Activated CD4-positive, alpha-beta T cell treated with anti-CD3 and anti-CD28 coated beads, Interleukin-2, amount 10 ng/mL, durations not matched to agents 7 days and 5 days (primary cell): ENCODE results near the gene PCDH1. TPM values are rescaled to one million over a fixed set of nuclear protein-coding genes. Genes with fewer than 3 reads are reported as not detected.
"Not testable (repeated sequence)": the region's sequence is repeated elsewhere in the genome, so short reads cannot be mapped to it uniquely, and the experiment has no call there.

Source experiments
- CTCF ChIA-PET: fragments of 350-600 bp; sonication (Branson Sonifier 250); formaldehyde crosslinking; loops from one replicate; lab custom pipeline; 2021; ENCODE audit warnings: antibody characterized with exemption; lab: Charles Lee
- POLR2A ChIA-PET: fragments of 350-600 bp; sonication (Branson Sonifier 250); formaldehyde crosslinking; loops from one replicate; lab custom pipeline; 2021; ENCODE audit warnings: antibody characterized with exemption; lab: Charles Lee
- DNase-seq: peaks from one replicate; pipeline ENCODE4 v3.0.0-alpha.2; 2020
- H3K27ac Mint-ChIP-seq: one replicate; pipeline ENCODE4 v1.8.0; 2021; ENCODE audit warnings: mild to moderate bottlenecking, moderate library complexity, mixed read lengths
- H3K27me3 Mint-ChIP-seq: one replicate; pipeline ENCODE4 v1.8.0; 2021; ENCODE audit warnings: mixed read lengths
- H3K36me3 Mint-ChIP-seq: one replicate; pipeline ENCODE4 v1.8.0; 2021; ENCODE audit warnings: low read depth, mixed read lengths
- H3K4me1 Mint-ChIP-seq: one replicate; pipeline ENCODE4 v1.8.0; 2021; ENCODE audit warnings: mixed read lengths
- H3K4me3 Mint-ChIP-seq: one replicate; pipeline ENCODE4 v1.8.0; 2021; ENCODE audit warnings: mild to moderate bottlenecking, moderate library complexity, mixed read lengths
- H3K9me3 Mint-ChIP-seq: one replicate; pipeline ENCODE4 v1.8.0; 2021; ENCODE audit warnings: mixed read lengths
- total RNA-seq, 2 experiments: library from RNA; stranded (reverse); gene quantifications; one replicate each; pipeline ENCODE4 v1.2.3, GENCODE V29; 2021

Gene PCDH1
- total RNA-seq, 2 experiments from 2014 or later = not detected

DNA sequence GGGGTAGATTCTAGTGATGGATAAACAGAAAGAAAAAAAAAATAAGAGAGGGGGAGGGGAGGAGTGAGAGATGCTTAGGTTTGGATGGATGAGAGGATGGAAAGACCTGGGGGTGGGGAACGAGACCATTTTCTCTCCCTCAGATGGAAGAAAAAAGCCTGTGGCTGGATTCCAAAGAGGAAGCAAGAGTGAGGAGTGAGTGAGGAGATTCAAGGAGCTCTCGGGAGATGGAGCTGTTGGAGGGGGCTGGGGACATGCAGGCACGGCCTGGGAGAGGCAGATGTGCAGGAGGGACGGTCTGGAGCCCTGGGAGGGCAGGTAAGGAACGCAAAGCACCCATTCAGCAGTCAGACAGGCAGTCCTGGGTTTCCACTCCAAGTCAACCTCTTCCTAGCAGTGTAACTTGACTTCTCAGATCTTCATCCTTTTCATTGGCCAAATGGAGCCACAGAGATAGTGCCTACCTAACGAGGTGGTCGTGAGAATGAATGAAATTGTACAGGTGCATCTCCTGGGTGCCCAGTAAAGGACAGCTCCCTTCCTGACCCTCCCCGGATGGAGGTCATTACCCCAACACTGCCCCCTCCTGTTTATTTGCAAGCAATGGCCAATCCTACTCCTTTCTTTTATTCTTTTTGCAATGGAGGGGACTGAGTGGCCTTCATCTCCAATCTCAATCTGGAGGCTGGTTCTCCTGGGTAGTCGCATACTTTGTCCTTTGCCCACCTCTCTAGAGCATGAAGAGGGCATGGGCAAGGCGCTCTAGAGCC lies 52.2 kb downstream of the PCDH1 start:
- H3K27ac Mint-ChIP-seq = no peak overlapping the region
- H3K9me3 Mint-ChIP-seq = no peaks in the 10 kb centered on the region
- ChIA-PET CTCF (interaction anchor here (0.8 to 2.1 kb wide), 7 partner anchors 8 to 98 kb away, joined by 3 to 7 read pairs (median 4); partner anchors contain the start of gene DELE1), POLR2A (no interaction called here)
- no peak for DNase-seq
- no peaks in the 10 kb centered on the region for H3K4me1 Mint-ChIP-seq
- H3K36me3 Mint-ChIP-seq = no peaks in the 10 kb centered on the region
- H3K4me3 Mint-ChIP-seq = no peak overlapping the region
- H3K27me3 Mint-ChIP-seq = peaks cover 22% of the 10 kb centered on the region

- ChIA-PET POLR2A (no interaction called here), CTCF (interaction anchor here (1.0 to 2.1 kb wide), 3 partner anchors 12 to 54 kb away, joined by 4 to 5 read pairs (median 5); no protein-coding TSS in a partner anchor)
- H3K4me1 Mint-ChIP-seq = no peaks in the 10 kb centered on the region
- H3K27ac Mint-ChIP-seq = no peak overlapping the region
- H3K27me3 Mint-ChIP-seq = peaks cover 19% of the 10 kb centered on the region
- DNase-seq = no peak
- H3K4me3 Mint-ChIP-seq = no peak overlapping the region
- H3K36me3 Mint-ChIP-seq = no peaks in the 10 kb centered on the region
- no peaks in the 10 kb centered on the region for H3K9me3 Mint-ChIP-seq
Measured at GRCh38 chr5:141825241-141825671, 53.0 kb downstream of the PCDH1 start.

DNA sequence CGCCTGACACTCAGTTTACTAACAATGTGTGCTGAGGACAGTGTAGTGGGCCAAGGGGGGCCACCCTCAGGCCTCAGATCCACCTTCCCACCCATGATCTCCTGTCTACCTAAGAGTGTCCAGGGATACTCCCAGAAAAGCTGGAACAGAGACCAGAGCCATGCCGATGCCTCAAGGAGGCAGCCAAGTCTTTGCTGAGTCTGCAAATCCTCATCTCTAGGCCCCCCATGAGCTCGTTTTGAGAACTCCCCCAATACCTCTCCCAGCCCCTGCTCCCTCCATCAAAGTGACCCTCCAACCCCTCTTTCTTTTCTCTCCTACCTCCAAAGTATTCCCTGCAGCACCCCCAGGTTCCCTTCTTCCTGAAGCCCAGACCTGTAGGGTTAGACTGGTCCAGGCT lies 53.5 kb downstream of the PCDH1 start:
- Mint-ChIP-seq H3K27me3 (peaks cover 18% of the 10 kb centered on the region), H3K9me3 (no peaks in the 10 kb centered on the region), H3K27ac (no peak overlapping the region), H3K36me3 (no peaks in the 10 kb centered on the region), H3K4me3 (no peak overlapping the region), H3K4me1 (no peaks in the 10 kb centered on the region)
- CTCF ChIA-PET = interaction anchor here (1.0 kb wide), 1 partner anchor 19 kb away, joined by 4 read pairs; no protein-coding TSS in a partner anchor
- POLR2A ChIA-PET = no interaction called here
- no peak for DNase-seq

DNA sequence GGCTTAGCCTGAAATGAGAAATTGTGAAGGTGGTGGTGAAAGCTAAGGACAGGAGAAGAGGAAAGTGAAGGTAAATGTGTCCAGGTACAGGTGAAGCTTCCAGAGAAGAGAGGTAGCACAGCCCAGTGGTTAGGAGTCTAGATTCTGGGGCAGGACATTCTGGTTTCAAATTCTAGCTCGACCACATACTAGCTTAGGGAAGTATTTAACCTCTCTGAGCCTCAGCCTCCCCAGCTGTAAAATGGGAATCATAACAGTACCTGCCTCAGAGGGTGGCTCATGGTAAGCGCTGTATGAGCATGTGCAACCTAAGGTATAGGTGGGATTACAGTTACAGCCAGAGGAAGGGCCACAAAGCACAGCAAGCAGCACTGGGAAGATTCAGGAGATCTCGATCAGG lies 55.2 kb downstream of the PCDH1 start:
- no peaks in the 10 kb centered on the region for H3K36me3 Mint-ChIP-seq
- H3K4me3 Mint-ChIP-seq = no peak overlapping the region
- no peak for DNase-seq
- H3K4me1 Mint-ChIP-seq = no peaks in the 10 kb centered on the region
- ChIA-PET CTCF (interaction anchor here (0.8 to 1.2 kb wide), 3 partner anchors 58 to 131 kb away, joined by 3 to 4 read pairs (median 3); no protein-coding TSS in a partner anchor), POLR2A (no interaction called here)
- H3K27ac Mint-ChIP-seq = no peak overlapping the region
- H3K27me3 Mint-ChIP-seq = peaks cover 21% of the 10 kb centered on the region
- H3K9me3 Mint-ChIP-seq = no peaks in the 10 kb centered on the region

DNA sequence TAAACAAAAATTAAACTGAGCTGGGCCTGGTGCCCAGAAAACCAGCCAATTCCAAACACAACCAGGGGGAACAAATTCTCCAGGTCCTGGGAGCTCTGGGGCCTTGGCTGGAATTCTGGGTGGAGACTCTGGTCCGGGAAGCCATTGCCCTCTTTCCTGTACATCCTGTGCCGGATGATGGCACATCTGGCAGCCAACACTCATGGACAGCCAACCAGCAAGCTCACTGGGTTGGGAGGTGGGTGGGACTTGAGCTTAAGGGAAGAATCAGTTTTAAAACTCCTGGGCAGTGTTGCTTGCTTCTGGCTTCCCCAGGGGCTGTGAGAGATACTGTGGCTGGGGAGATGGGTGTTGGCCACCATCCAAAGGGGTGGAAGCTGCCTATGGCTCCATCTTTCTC lies 56.1 kb downstream of the PCDH1 start:
- no peak overlapping the region for H3K4me3 Mint-ChIP-seq
- CTCF ChIA-PET = interaction anchor here (0.9 to 1.4 kb wide), 3 partner anchors 11 to 130 kb away, joined by 3 to 4 read pairs (median 4); no protein-coding TSS in a partner anchor
- POLR2A ChIA-PET = no interaction called here
- no peak overlapping the region for H3K27ac Mint-ChIP-seq
- H3K9me3 Mint-ChIP-seq = no peaks in the 10 kb centered on the region
- DNase-seq = no peak
- no peaks in the 10 kb centered on the region for H3K4me1 Mint-ChIP-seq
- peaks cover 20% of the 10 kb centered on the region for H3K27me3 Mint-ChIP-seq
- H3K36me3 Mint-ChIP-seq = no peaks in the 10 kb centered on the region

- no peak for DNase-seq
- no peaks in the 10 kb centered on the region for H3K9me3 Mint-ChIP-seq
- H3K27ac Mint-ChIP-seq = no peak overlapping the region
- CTCF ChIA-PET = interaction anchor here (1.4 kb wide), 1 partner anchor 10 kb away, joined by 4 read pairs; no protein-coding TSS in a partner anchor
- peaks cover 20% of the 10 kb centered on the region for H3K27me3 Mint-ChIP-seq
- H3K4me3 Mint-ChIP-seq = no peak overlapping the region
- H3K4me1 Mint-ChIP-seq = no peaks in the 10 kb centered on the region
- POLR2A ChIA-PET = no interaction called here
- H3K36me3 Mint-ChIP-seq = no peaks in the 10 kb centered on the region
Measured at GRCh38 chr5:141821430-141821925, 56.7 kb downstream of the PCDH1 start.

DNA sequence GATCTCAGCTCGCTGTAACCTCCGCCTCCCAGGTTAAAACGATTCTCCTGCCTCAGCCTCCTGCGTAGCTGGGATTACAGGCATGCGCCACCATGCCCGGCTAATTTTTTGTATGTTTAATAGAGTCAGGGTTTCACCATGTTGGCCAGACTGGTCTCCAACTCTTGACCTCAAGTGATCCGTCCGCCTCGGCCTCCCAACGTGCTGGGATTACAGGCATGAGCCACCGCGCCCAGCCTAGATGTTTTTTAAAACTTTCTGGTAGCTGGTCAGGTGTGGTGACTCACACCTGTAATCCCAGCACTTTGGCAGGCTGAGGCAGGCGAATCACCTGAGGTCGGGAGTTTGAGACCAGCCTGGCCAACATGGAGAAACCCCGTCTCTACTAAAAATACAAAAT lies 57.5 kb downstream of the PCDH1 start:
- CTCF ChIA-PET, H3K36me3 Mint-ChIP-seq, H3K9me3 Mint-ChIP-seq, POLR2A ChIA-PET, H3K4me1 Mint-ChIP-seq, H3K27ac Mint-ChIP-seq, DNase-seq, H3K4me3 Mint-ChIP-seq: not testable (repeated sequence)
- H3K27me3 Mint-ChIP-seq = peaks cover 16% of the 10 kb centered on the region

DNA sequence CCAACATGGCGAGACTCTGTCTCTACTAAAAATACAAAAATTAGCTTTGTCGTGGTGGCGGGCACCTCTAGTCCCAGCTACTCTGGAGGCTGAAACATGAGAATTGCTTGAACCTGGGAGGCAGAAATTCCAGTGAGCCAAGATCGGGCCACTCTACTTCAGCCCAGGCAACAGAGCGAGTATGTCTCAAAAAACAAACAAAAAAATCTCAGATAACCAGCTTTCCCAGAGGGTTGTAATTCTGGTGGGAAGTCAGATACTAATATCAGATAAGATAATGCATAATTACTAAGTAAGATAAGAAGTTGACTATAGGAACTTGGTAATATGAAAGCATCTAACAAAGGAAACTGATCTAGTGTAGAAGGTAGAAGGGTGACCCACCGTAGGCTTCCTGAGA lies 60.6 kb downstream of the PCDH1 start:
- Mint-ChIP-seq H3K9me3 (no peaks in the 10 kb centered on the region), H3K27ac (no peak overlapping the region), H3K27me3 (peaks cover 4% of the 10 kb centered on the region), H3K4me1 (no peaks in the 10 kb centered on the region), H3K36me3 (no peaks in the 10 kb centered on the region), H3K4me3 (no peak overlapping the region)
- CTCF ChIA-PET = interaction anchor here (1.0 kb wide), 2 partner anchors 9 to 10 kb away, joined by 3 to 4 read pairs; no protein-coding TSS in a partner anchor
- DNase-seq = no peak
- POLR2A ChIA-PET = no interaction called here

- Mint-ChIP-seq H3K27me3 (peaks cover 11% of the 10 kb centered on the region), H3K4me1 (no peaks in the 10 kb centered on the region), H3K4me3 (no peak overlapping the region), H3K9me3 (no peaks in the 10 kb centered on the region), H3K27ac (no peak overlapping the region), H3K36me3 (no peaks in the 10 kb centered on the region)
- POLR2A ChIA-PET = no interaction called here
- DNase-seq = no peak
- CTCF ChIA-PET = interaction anchor here (1.0 kb wide), 1 partner anchor 11 kb away, joined by 3 read pairs; no protein-coding TSS in a partner anchor
Measured at GRCh38 chr5:141816598-141817399, 61.4 kb downstream of the PCDH1 start.

- ChIA-PET CTCF (interaction anchor here (0.5 to 1.6 kb wide), 4 partner anchors 11 to 113 kb away, joined by 3 to 4 read pairs (median 3); no protein-coding TSS in a partner anchor), POLR2A (no interaction called here)
- no peaks in the 10 kb centered on the region for H3K4me1 Mint-ChIP-seq
- H3K4me3 Mint-ChIP-seq = no peak overlapping the region
- DNase-seq = no peak
- peaks cover 19% of the 10 kb centered on the region for H3K27me3 Mint-ChIP-seq
- no peaks in the 10 kb centered on the region for H3K9me3 Mint-ChIP-seq
- no peaks in the 10 kb centered on the region for H3K36me3 Mint-ChIP-seq
- no peak overlapping the region for H3K27ac Mint-ChIP-seq
Measured at GRCh38 chr5:141815796-141816180, 62.4 kb downstream of the PCDH1 start.

- no peak for DNase-seq
- ChIA-PET POLR2A (no interaction called here), CTCF (interaction anchor here (0.6 to 1.9 kb wide), 6 partner anchors 11 to 123 kb away, joined by 3 to 7 read pairs (median 4); no protein-coding TSS in a partner anchor)
- H3K4me3 Mint-ChIP-seq = no peak overlapping the region
- no peaks in the 10 kb centered on the region for H3K36me3 Mint-ChIP-seq
- H3K27me3 Mint-ChIP-seq = peaks cover 24% of the 10 kb centered on the region
- no peaks in the 10 kb centered on the region for H3K9me3 Mint-ChIP-seq
- no peak overlapping the region for H3K27ac Mint-ChIP-seq
- no peaks in the 10 kb centered on the region for H3K4me1 Mint-ChIP-seq
Measured at GRCh38 chr5:141815051-141815795, 63.0 kb downstream of the PCDH1 start.
